Stimulated activated CD4-positive, alpha-beta T cell treated with anti-CD3 and anti-CD28 coated beads, Interleukin-15, amount 100 ng/mL, for 48 hours (primary cell): ENCODE measurements around the gene WDR33.
"Not testable (repeated sequence)": the region's sequence is repeated elsewhere in the genome, so short reads cannot be mapped to it uniquely, and the experiment has no call there.

ENCODE experiments used
- DNase-seq, 2 donors: peaks; one replicate each; pipeline ENCODE4 v3.0.0-alpha.2; 2020; ENCODE audit warnings: low read depth in 2 of 2

The WDR33 gene

GRCh38 chr2:127810156-127810618, 784 bp downstream of the WDR33 start:
- DNase-seq = no peak

DNA sequence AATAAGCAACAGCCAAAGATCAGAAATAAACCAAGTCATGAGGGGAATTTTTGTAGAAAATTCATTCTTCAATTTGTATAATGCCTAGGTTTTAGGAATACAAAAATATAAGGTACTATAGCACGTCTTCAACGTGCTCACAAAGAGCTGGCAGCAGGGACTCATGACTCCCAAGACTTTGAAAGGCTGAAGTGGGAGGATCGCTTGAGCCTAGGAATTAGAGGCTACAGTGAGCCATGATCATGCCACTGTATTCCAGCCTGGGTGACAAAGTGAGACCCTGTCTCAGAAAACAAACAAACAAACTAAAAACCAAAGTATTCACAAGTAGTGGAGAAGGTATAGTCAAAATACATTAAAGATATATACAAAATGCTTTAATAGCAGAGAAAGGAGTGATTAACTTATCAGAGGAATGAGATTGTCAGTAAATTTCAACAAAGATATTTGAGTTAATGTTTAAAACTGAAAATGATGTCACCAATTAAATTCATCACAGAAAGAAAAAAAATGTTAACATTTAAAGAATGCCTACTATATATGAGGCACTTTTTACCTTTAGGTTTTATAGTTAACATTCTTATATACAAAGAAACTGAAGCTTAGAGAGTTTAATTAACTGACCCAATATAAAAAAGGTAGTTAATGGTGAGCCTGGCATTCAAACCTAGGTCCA, 3.2 kb downstream of the WDR33 start:
- no peak for DNase-seq

DNA sequence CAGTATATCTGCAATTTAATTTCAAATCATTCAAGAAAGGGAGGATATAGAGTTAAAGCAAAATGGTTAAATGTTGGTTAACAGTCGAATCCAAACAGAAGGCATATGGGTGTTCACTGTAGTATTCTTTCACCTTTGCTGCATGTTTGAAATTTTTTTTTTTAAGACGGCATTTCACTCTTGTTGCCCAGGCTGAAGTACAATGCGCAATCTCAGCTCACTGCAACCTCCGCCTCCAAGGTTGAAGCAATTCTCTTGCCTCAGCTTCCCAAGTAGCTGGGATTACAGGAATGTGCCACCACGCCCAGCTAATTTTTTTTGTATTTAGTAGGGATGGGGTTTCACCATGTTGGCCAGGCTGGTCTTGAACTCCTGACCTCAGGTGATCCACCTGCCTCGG, 4.1 kb downstream of the WDR33 start:
- DNase-seq = not testable (repeated sequence)

DNA sequence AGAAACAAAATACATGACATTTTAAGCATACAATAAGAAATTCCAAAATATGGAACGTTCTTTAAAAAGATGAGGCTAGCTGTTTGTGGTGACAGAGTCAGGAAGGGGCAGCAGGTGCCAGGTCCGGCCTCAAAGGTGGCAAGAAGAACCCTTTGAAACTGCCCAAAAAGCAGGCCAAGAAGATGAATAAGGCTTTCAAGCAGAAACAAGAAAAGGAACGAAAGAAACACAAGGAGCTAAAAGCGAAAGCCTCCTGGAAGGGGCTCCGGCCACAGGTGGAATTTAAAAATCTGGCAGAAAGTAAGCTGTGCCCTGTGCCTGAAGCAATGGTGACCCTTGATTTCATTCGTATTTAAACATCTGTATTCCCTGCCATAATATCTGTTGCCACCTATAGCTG, 5.5 kb downstream of the WDR33 start:
- no peak for DNase-seq

GRCh38 chr2:127799926-127800325, 11.0 kb downstream of the WDR33 start:
- no peak for DNase-seq

GRCh38 chr2:127796389-127796788, 14.6 kb downstream of the WDR33 start:
- DNase-seq = no peak

- not testable (repeated sequence) for DNase-seq
Observed at GRCh38 chr2:127794901-127795300, 16.1 kb downstream of the WDR33 start.

DNA sequence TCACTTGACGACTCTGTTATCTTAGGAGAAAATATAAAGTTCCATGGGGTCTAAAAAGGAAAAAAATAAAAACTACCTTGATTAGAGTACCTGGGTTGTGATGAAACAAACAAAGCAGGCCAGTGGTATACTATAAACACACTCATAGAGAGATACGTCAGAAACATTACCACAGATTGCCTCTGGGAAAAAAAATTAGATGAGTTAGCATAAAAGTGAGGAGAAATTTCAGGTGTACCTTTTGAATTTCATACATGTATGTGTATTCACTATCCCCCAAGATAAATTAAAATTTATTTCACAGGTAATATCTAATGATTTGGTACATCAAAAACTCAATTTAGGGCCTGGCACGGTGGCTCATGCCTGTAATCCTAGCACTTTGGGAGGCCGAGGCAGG, 18.2 kb downstream of the WDR33 start:
- no peak for DNase-seq

GRCh38 chr2:127790694-127791529, 20.1 kb downstream of the WDR33 start:
- peak in 1 of 2 donors; percentile 4 for DNase-seq

- no peak for DNase-seq
Observed at GRCh38 chr2:127786048-127786809, 24.7 kb downstream of the WDR33 start.

DNA sequence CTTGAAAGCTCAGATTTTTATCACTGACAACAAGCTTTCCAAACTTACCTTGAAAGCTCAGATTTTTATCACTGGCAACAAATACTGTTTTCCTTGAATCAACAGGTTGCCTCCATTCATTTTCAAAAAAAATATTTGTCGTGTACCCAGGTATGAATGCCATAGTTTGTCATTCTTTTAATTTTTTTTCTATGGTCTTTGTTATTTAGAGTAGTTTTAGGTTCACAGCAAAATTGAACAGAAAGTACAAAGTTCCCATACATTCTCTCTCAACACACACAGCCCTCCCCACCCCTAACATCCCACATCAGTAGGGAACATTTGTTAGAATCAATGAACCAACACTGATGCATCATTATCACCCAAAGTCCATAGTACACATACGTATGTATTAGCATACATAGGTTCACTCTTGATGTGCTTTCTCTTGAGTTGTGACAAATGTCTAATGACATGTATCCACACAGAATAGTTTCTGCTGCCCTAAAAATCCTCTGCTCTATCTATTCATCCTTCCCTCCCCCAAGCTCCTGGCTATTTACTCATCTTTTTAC, 25.9 kb downstream of the WDR33 start:
- DNase-seq = no peak

DNA sequence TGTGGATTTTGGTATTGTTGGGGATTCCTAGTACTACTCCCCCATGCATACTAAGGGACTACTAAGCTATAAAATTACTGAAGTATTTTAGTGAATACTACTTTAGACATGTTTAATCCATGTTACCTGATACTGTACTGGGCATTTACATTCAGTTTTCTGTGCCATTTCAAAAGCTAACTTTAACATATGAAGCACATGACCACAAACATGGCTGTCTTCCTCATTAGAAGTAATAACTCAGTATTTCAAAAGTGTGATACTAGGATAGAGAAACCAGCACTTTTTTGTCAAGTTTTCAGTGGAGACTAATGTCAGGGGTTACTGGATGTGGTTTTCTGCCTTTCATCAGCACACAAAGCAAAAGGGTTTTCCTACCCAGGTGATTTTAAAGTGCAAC, 27.9 kb downstream of the WDR33 start:
- no peak for DNase-seq

- DNase-seq = no peak
Observed at GRCh38 chr2:127778850-127779249, 32.1 kb downstream of the WDR33 start.

DNA sequence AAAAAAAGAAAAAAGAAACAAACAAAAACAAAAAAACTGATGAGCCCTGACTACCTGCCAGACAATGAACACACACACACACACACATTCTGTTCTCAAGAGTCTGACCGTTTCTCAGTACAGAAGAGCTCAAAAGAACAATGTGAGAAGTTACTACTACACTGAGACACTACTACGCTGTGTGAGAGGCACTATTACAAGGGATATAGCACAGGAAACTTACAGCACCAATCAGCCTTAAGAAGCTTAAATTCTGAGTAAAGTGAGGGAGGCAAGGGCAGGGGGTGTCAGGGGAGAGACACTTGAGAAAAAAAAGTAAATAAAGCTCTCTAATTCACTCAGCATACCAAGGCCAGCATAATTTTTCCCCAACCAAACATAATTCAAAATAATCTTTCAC, 32.5 kb downstream of the WDR33 start:
- no peak for DNase-seq

GRCh38 chr2:127776122-127776780, 34.7 kb downstream of the WDR33 start:
- no peak for DNase-seq

DNA sequence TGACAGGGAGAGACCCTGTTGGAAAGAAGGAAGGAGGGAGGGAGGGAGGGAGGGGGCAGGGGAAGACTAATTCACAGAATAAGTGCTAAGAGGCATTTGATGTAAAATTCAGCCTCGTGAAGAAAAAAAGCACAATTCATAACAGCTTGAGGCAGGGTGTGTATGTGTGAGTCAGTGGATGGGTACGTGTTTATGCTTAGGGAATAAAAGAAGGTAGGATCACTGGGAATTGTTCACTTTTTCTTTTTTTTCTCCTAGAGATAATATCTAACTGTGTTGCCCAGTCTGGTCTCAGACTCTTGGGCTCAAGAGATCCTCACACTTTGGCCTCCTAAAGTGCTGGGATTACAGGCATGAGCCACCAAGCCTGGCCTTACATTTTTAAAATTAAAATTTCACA, 39.2 kb downstream of the WDR33 start:
- no peak for DNase-seq

DNA sequence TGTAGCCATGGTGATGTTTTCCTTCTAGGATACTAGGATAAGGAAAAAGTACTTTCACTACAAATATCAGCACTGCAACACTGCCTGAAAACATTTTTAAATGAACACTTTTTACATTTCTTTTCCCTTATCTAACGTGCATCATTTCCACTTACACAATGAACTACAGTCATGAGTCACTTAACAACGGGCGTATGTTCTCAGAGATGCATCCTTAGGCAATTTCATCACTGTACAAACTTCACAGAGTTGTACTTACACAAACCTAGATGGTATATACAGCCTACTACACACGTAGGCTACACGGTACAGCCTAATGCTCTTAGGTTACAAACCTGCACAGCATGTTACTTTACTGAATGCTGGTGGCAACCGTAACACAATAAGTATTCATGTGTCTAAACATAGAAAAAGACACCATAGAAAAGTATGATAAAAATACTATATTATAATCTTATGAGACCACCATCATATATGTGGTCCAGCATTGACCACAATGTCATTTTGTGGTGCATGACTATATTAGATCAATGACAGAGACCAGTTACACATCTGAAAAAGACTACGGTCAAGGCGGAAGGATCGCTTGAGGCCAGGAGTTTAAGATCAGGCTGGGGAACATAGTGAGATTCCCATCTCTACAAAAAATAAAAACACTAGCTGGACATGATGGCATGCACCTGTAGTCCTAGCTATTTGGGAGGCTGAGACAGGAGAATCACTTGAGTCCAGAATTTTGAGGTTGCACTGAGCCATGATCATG, 39.8 kb downstream of the WDR33 start:
- DNase-seq = no peak

GRCh38 chr2:127770534-127770933, 40.4 kb downstream of the WDR33 start:
- not testable (repeated sequence) for DNase-seq

DNA sequence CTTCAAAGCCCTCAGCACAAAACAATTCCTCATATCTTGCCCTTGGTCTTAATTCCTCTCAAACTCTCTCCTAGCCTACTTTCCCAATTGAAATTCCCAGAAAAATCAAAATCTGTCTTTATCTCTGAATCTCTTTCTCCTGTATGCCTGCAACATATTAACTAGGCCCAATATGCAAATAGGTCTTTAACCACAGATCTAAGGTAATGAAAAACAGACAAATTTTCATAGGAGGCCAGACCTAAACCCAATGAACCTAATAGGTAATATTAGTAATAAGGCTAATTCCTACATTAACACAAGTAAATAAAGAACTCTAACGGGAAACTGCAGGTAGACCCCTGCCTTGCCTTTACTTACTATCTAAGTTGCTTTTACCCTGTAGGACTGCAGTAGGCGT, 41.4 kb downstream of the WDR33 start:
- DNase-seq = no peak

- no peak for DNase-seq
Observed at GRCh38 chr2:127768775-127769479, 42.0 kb downstream of the WDR33 start.
